Vagina (tissue), 2 donors: Measurements from ENCODE around the gene APOE. TPM values are rescaled to one million over a fixed set of nuclear protein-coding genes. Genes with fewer than 3 reads are reported as not detected.

Experiments
- DNase-seq, 2 donors: peaks; one replicate each; pipeline ENCODE4 v3.0.0-alpha.2; 2017; ENCODE audit errors: extremely low spot score in 2 of 2
- H3K27ac ChIP-seq: fragments of 200-600 bp; sonication (generic); one replicate; pipeline ENCODE4 v1.5.1; 2019
- H3K27me3 ChIP-seq: fragments of 200-600 bp; sonication (generic); one replicate; pipeline ENCODE4 v1.5.1; 2019
- H3K36me3 ChIP-seq, 2 donors: fragments of 200-600 bp; sonication (generic); one replicate each; pipeline ENCODE4 v1.5.1; 2017 to 2019
- H3K4me1 ChIP-seq: fragments of 200-600 bp; sonication (generic); one replicate; pipeline ENCODE4 v1.5.1; 2019
- H3K4me3 ChIP-seq, 2 donors: fragments of 200-600 bp; sonication (generic); 1 replicate in 1 of 2; 2 replicates in 1 of 2; pipeline ENCODE4 v1.5.1; 2016 to 2019
- H3K9me3 ChIP-seq: fragments of 200-600 bp; sonication (generic); one replicate; pipeline ENCODE4 v1.5.1; 2019
- CTCF ChIP-seq, 3 experiments: fragments of 450-650 bp in 2 of 3; fragments of 200-600 bp in 1 of 3; sonication (generic) in 1 of 3; IDR thresholded peaks; one replicate each; pipeline ENCODE4 v1.5.1; 2017 to 2019; ENCODE audit warnings: antibody characterized with exemption in 3 of 3, mild to moderate bottlenecking in 2 of 3, moderate library complexity in 2 of 3
- POLR2A ChIP-seq, 2 donors: fragments of 450-650 bp; IDR thresholded peaks; one replicate each; pipeline ENCODE4 v1.6.1; 2017; ENCODE audit warnings: antibody characterized with exemption in 2 of 2, mild to moderate bottlenecking in 2 of 2, moderate library complexity in 2 of 2
- POLR2AphosphoS5 ChIP-seq, 2 donors: sonication (generic); formaldehyde crosslinking; IDR thresholded peaks; one replicate each; pipeline ENCODE4 v1.9.0; 2017; ENCODE audit warnings: antibody characterized with exemption in 2 of 2, mild to moderate bottlenecking in 2 of 2, low read depth in 1 of 2; ENCODE audit not compliant: insufficient read depth in 1 of 2
- intact Hi-C: fragments of 100-400 bp; cut with DNase I; formaldehyde crosslinking; loops from one replicate; pipeline ENCODE4 v1.15.1; 2023
- total RNA-seq: library from RNA; depleted of rRNA; stranded (reverse); fragments of >200 nt; gene quantifications from one replicate; pipeline ENCODE4 v1.2.3, GENCODE V29; 2016

APOE gene
- total RNA-seq, 1 donor from 2014 or later, result 170 TPM

GRCh38 chr19:44903602-44904425 lies 1.8 kb upstream of the APOE start:
- H3K36me3 ChIP-seq, result peaks cover 0 to 26% of the 10 kb centered on the region in 2 donors
- no peak overlapping the region for H3K4me3 ChIP-seq
- H3K27me3 ChIP-seq, result no peaks in the 10 kb centered on the region
- H3K4me1 ChIP-seq, result peaks cover 23% of the 10 kb centered on the region
- H3K9me3 ChIP-seq, result no peaks in the 10 kb centered on the region
- intact Hi-C loops, result loop anchor here (5.0 kb wide), 1 partner anchor 48 kb away; no protein-coding TSS in a partner anchor
- TF ChIP-seq POLR2AphosphoS5 (IDR thresholded peaks at IDR 0.05; ENCODE audit: insufficient read depth in 1 of 2, low read depth in 1 of 2) (no peak), CTCF (IDR thresholded peaks at IDR 0.05) (peak; percentile 96 to 98 (median 97)), POLR2A (IDR thresholded peaks at IDR 0.05) (no peak)
- no peak overlapping the region for H3K27ac ChIP-seq
- no peak for DNase-seq

- Histone ChIP-seq H3K4me1 (peaks cover 23% of the 10 kb centered on the region), H3K27ac (no peak overlapping the region), H3K36me3 (peaks cover 0 to 26% of the 10 kb centered on the region in 2 donors), H3K27me3 (no peaks in the 10 kb centered on the region), H3K4me3 (no peak overlapping the region), H3K9me3 (no peaks in the 10 kb centered on the region)
- TF ChIP-seq CTCF (IDR thresholded peaks at IDR 0.05) (no peak), POLR2AphosphoS5 (IDR thresholded peaks at IDR 0.05; ENCODE audit: insufficient read depth in 1 of 2, low read depth in 1 of 2) (no peak)
- no peak for DNase-seq
- intact Hi-C loops, result loop anchor here (5.0 kb wide), 1 partner anchor 48 kb away; no protein-coding TSS in a partner anchor
Measured at GRCh38 chr19:44904426-44904994, 1.1 kb upstream of the APOE start.

GRCh38 chr19:44907613-44908012 lies 2.0 kb downstream of the APOE start:
- Histone ChIP-seq H3K36me3 (peaks cover 0 to 2% of the 10 kb centered on the region in 2 donors), H3K27me3 (no peaks in the 10 kb centered on the region), H3K4me1 (peaks cover 42% of the 10 kb centered on the region), H3K4me3 (no peak overlapping the region), H3K27ac (no peak overlapping the region), H3K9me3 (no peaks in the 10 kb centered on the region)
- TF ChIP-seq CTCF (IDR thresholded peaks at IDR 0.05) (no peak), POLR2A (IDR thresholded peaks at IDR 0.05) (no peak), POLR2AphosphoS5 (IDR thresholded peaks at IDR 0.05; ENCODE audit: insufficient read depth in 1 of 2, low read depth in 1 of 2) (no peak)
- intact Hi-C loops, result no loop called here
- DNase-seq, result no peak

GRCh38 chr19:44908074-44908835 lies 2.7 kb downstream of the APOE start:
- Histone ChIP-seq H3K36me3 (no peaks in the 10 kb centered on the region), H3K27me3 (no peaks in the 10 kb centered on the region), H3K4me3 (no peak overlapping the region), H3K4me1 (peaks cover 42% of the 10 kb centered on the region), H3K27ac (no peak overlapping the region), H3K9me3 (no peaks in the 10 kb centered on the region)
- TF ChIP-seq POLR2AphosphoS5 (IDR thresholded peaks at IDR 0.05; ENCODE audit: insufficient read depth in 1 of 2, low read depth in 1 of 2), result no peak
- no peak for TF ChIP-seq CTCF (IDR thresholded peaks at IDR 0.05)
- TF ChIP-seq POLR2A (IDR thresholded peaks at IDR 0.05), result no peak
- intact Hi-C loops, result no loop called here
- no peak for DNase-seq
